NCI-H187 treated with DMSO at 0.1 percent for 48 hours (cell line): ENCODE measurements around the gene SPOCK1.
A peak's percentile ranks its signal among the peaks of the same experiment; 100 is the strongest.

Source experiments
- DNase-seq: peaks from one replicate; lab custom pipeline; 2025; lab: John Stamatoyannopoulos, UW

SPOCK1 gene

GRCh38 chr5:137492331-137492730 lies 6.8 kb downstream of the SPOCK1 start:
- no peak for DNase-seq

- no peak for DNase-seq
Observed at GRCh38 chr5:137491121-137491520, 8.0 kb downstream of the SPOCK1 start.

- no peak for DNase-seq
Observed at GRCh38 chr5:137490591-137490990, 8.5 kb downstream of the SPOCK1 start.

GRCh38 chr5:137488974-137489373 lies 10.2 kb downstream of the SPOCK1 start:
- DNase-seq: no peak

GRCh38 chr5:137488516-137488915 lies 10.6 kb downstream of the SPOCK1 start:
- peak; percentile 49 for DNase-seq

- no peak for DNase-seq
Observed at GRCh38 chr5:137487600-137487999, 11.5 kb downstream of the SPOCK1 start.

- DNase-seq: no peak
Observed at GRCh38 chr5:137486707-137487106, 12.4 kb downstream of the SPOCK1 start.

GRCh38 chr5:137481596-137481995 lies 17.5 kb downstream of the SPOCK1 start:
- DNase-seq: no peak

GRCh38 chr5:137478043-137478442 lies 21.1 kb downstream of the SPOCK1 start:
- DNase-seq: no peak

- DNase-seq: no peak
Observed at GRCh38 chr5:137470921-137471220, 28.3 kb downstream of the SPOCK1 start.

GRCh38 chr5:137470111-137470920 lies 28.8 kb downstream of the SPOCK1 start:
- no peak for DNase-seq

- no peak for DNase-seq
Observed at GRCh38 chr5:137466889-137467288, 32.2 kb downstream of the SPOCK1 start.

GRCh38 chr5:137465930-137466329 lies 33.2 kb downstream of the SPOCK1 start:
- DNase-seq: no peak

GRCh38 chr5:137462816-137463520 lies 36.2 kb downstream of the SPOCK1 start:
- DNase-seq: no peak

GRCh38 chr5:137462265-137462590 lies 36.9 kb downstream of the SPOCK1 start:
- DNase-seq: no peak

- DNase-seq: no peak
Observed at GRCh38 chr5:137461391-137462264, 37.5 kb downstream of the SPOCK1 start.

- no peak for DNase-seq
Observed at GRCh38 chr5:137454671-137455070, 44.5 kb downstream of the SPOCK1 start.

- no peak for DNase-seq
Observed at GRCh38 chr5:137453483-137454080, 45.5 kb downstream of the SPOCK1 start.

GRCh38 chr5:137450759-137451158 lies 48.4 kb downstream of the SPOCK1 start:
- DNase-seq: no peak

GRCh38 chr5:137448868-137449267 lies 50.3 kb downstream of the SPOCK1 start:
- DNase-seq: no peak

GRCh38 chr5:137446615-137447014 lies 52.5 kb downstream of the SPOCK1 start:
- DNase-seq: no peak

GRCh38 chr5:137446151-137446550 lies 53.0 kb downstream of the SPOCK1 start:
- DNase-seq: no peak
